Brain microvascular endothelial cell (primary cell): ENCODE measurements around the gene TJP1.

Experiments used
- DNase-seq: peaks from one replicate; pipeline ENCODE4 v3.0.0-alpha.2; 2020
- H3K27ac ChIP-seq: fragments of 250-450 bp; sonication (Bioruptor Pico); 2 replicates; pipeline ENCODE4 v1.5.1; 2020; ENCODE audit warnings: mild to moderate bottlenecking, moderate library complexity
- H3K27me3 ChIP-seq: fragments of 250-450 bp; sonication (Bioruptor Pico); replicated peaks from 2 replicates; pipeline ENCODE4 v1.5.1; 2020; ENCODE audit warnings: mild to moderate bottlenecking
- H3K36me3 ChIP-seq: fragments of 250-450 bp; sonication (Bioruptor Pico); replicated peaks from 2 replicates; pipeline ENCODE4 v1.5.1; 2020; ENCODE audit warnings: mild to moderate bottlenecking
- H3K4me3 ChIP-seq: 2 replicates; pipeline ENCODE4 v1.5.1; 2011; ENCODE audit warnings: low read depth, mild to moderate bottlenecking, control low read depth, low read length, moderate library complexity
- CTCF ChIP-seq: IDR thresholded peaks from 2 replicates; pipeline ENCODE4 v1.5.1; 2011; ENCODE audit warnings: low read depth, mild to moderate bottlenecking, moderate library complexity, low read length, control low read depth, inconsistent platforms; ENCODE audit errors: missing control alignments
- in situ Hi-C: cut with HindIII; loops from 2 replicates; pipeline ENCODE4 v1.10.0; 2017; ENCODE audit warnings: low sequenced_read_pairs, low pct_ligation_motif_present

The TJP1 gene

GRCh38 chr15:29749365-29750086 lies 72.7 kb downstream of the TJP1 start:
- no peak for TF ChIP-seq CTCF
- in situ Hi-C loops = no loop called here
- no peak overlapping the region for H3K4me3 ChIP-seq
- H3K36me3 ChIP-seq = peaks cover 2% of the 10 kb centered on the region
- DNase-seq = no peak
- no peaks in the 10 kb centered on the region for H3K27me3 ChIP-seq
- H3K27ac ChIP-seq = no peak overlapping the region

- no peak for DNase-seq
- H3K4me3 ChIP-seq = no peak overlapping the region
- no peak overlapping the region for H3K27ac ChIP-seq
- in situ Hi-C loops = no loop called here
- H3K36me3 ChIP-seq = no peaks in the 10 kb centered on the region
- TF ChIP-seq CTCF = peak; percentile 31
- no peaks in the 10 kb centered on the region for H3K27me3 ChIP-seq
Measured at GRCh38 chr15:29747837-29748417, 74.3 kb downstream of the TJP1 start.

- Histone ChIP-seq H3K36me3 (peaks cover 18% of the 10 kb centered on the region), H3K27ac (no peak overlapping the region), H3K27me3 (no peaks in the 10 kb centered on the region), H3K4me3 (no peak overlapping the region)
- in situ Hi-C loops = no loop called here
- no peak for TF ChIP-seq CTCF
- DNase-seq = no peak
Measured at GRCh38 chr15:29743475-29743874, 78.8 kb downstream of the TJP1 start.

- TF ChIP-seq CTCF = peak; percentile 49
- H3K36me3 ChIP-seq = peaks cover 22% of the 10 kb centered on the region
Measured at GRCh38 chr15:29740692-29741311, 81.5 kb downstream of the TJP1 start.

GRCh38 chr15:29736744-29737020 lies 85.6 kb downstream of the TJP1 start:
- Histone ChIP-seq H3K4me3 (no peak overlapping the region), H3K36me3 (peaks cover 35% of the 10 kb centered on the region), H3K27ac (no peak overlapping the region), H3K27me3 (no peaks in the 10 kb centered on the region)
- DNase-seq = peak; percentile 29
- in situ Hi-C loops = no loop called here
- TF ChIP-seq CTCF = no peak

More at GRCh38 chr15:29740692-29741311, 81.5 kb downstream of the TJP1 start:
- Histone ChIP-seq H3K27me3 (no peaks in the 10 kb centered on the region), H3K27ac (no peak overlapping the region), H3K4me3 (no peak overlapping the region)
- in situ Hi-C loops = no loop called here
- DNase-seq = no peak
